OCI-LY3 (cell line): Measurements from ENCODE around the gene RHOBTB3.
A peak's percentile ranks its signal among the peaks of the same experiment; 100 is the strongest.

Experiments
- H2AFZ ChIP-seq: fragments of 200-600, 300-600 bp; shearing (Covaris generic); 2 replicates; pipeline ENCODE4 v1.6.0; 2014; ENCODE audit warnings: antibody characterized with exemption, low read depth, low read length
- H3K27ac ChIP-seq: fragments of 200-600, 300-600 bp; sonication (generic); 2 replicates; pipeline ENCODE4 v1.5.1; 2014; ENCODE audit warnings: mild to moderate bottlenecking, low read length, moderate library complexity, mixed read lengths
- H3K27me3 ChIP-seq: fragments of 200-600, 300-600 bp; sonication (generic); 2 replicates; pipeline ENCODE4 v1.6.1; 2014; ENCODE audit warnings: low read depth, low read length, mixed read lengths
- H3K36me3 ChIP-seq: fragments of 200-600, 300-600 bp; sonication (generic); replicated peaks from 2 replicates; pipeline ENCODE3; 2014; ENCODE audit warnings: low read depth, low read length, mixed read lengths
- H3K4me1 ChIP-seq: fragments of 300-600, 200-600 bp; sonication (generic); 2 replicates; pipeline ENCODE4 v1.6.1; 2014; ENCODE audit warnings: low read length, mixed read lengths
- H3K4me2 ChIP-seq: fragments of 200-600, 300-600 bp; sonication (generic); 2 replicates; pipeline ENCODE4 v1.6.1; 2014; ENCODE audit warnings: low read length, mixed read lengths
- H3K4me3 ChIP-seq: fragments of 300-600, 200-600 bp; sonication (generic); 2 replicates; pipeline ENCODE4 v1.5.1; 2014; ENCODE audit warnings: antibody characterized with exemption, mild to moderate bottlenecking, low read length, moderate library complexity
- H3K79me2 ChIP-seq: fragments of 300-600, 200-600 bp; shearing (Covaris generic); 2 replicates; pipeline ENCODE4 v1.6.1; 2014; ENCODE audit warnings: mild to moderate bottlenecking, low read length, mixed read lengths
- H3K9ac ChIP-seq: fragments of 300-600, 200-600 bp; shearing (Covaris generic); 2 replicates; pipeline ENCODE4 v1.6.0; 2014; ENCODE audit warnings: mild to moderate bottlenecking, low read length, moderate library complexity
- H3K9me3 ChIP-seq: fragments of 200-600, 300-600 bp; shearing (Covaris generic); 2 replicates; pipeline ENCODE4 v1.6.1; 2014; ENCODE audit warnings: low read length, mixed read lengths; ENCODE audit not compliant: insufficient read depth
- H4K20me1 ChIP-seq: fragments of 200-600, 300-600 bp; sonication (generic); 2 replicates; pipeline ENCODE4 v1.6.1; 2016; ENCODE audit warnings: low read length, mixed read lengths; ENCODE audit not compliant: insufficient read depth
- CTCF ChIP-seq: fragments of 200-600, 300-600 bp; sonication (generic); IDR thresholded peaks from 2 replicates; pipeline ENCODE4 v1.5.1; 2014; ENCODE audit warnings: antibody characterized with exemption, low read length, low read depth
- EZH2phosphoT487 ChIP-seq: fragments of 200-600 bp; shearing (Covaris generic); IDR thresholded peaks from 2 replicates; pipeline ENCODE4 v1.6.1; 2018; ENCODE audit warnings: antibody characterized with exemption, mixed run types, low read depth

RHOBTB3 gene

GRCh38 chr5:95728494-95729114 is 2.5 kb upstream of the RHOBTB3 start:
- Histone ChIP-seq H3K4me2 (no peak overlapping the region), H3K4me1 (peaks cover 29% of the 10 kb centered on the region)

GRCh38 chr5:95729115-95730010 is 1.8 kb upstream of the RHOBTB3 start:
- Histone ChIP-seq H3K4me3 (no peak overlapping the region), H3K27ac (no peak overlapping the region), H3K4me2 (no peak overlapping the region), H3K79me2 (no peaks in the 10 kb centered on the region), H3K4me1 (peaks cover 29% of the 10 kb centered on the region), H3K9me3 (no peaks in the 10 kb centered on the region), H2AFZ (no peak overlapping the region), H3K9ac (no peak overlapping the region), H3K36me3 (no peaks in the 10 kb centered on the region), H3K27me3 (no peaks in the 10 kb centered on the region), H4K20me1 (no peaks in the 10 kb centered on the region)
- TF ChIP-seq CTCF (no peak), EZH2phosphoT487 (no peak)

More at GRCh38 chr5:95728494-95729114, 2.5 kb upstream of the RHOBTB3 start:
- Histone ChIP-seq H2AFZ (no peak overlapping the region), H3K79me2 (no peaks in the 10 kb centered on the region), H4K20me1 (no peaks in the 10 kb centered on the region), H3K27ac (no peak overlapping the region), H3K27me3 (no peaks in the 10 kb centered on the region), H3K36me3 (no peaks in the 10 kb centered on the region), H3K9ac (no peak overlapping the region), H3K9me3 (no peaks in the 10 kb centered on the region), H3K4me3 (no peak overlapping the region)
- TF ChIP-seq CTCF, result no peak
- TF ChIP-seq EZH2phosphoT487, result no peak

GRCh38 chr5:95730011-95730700 is 980 bp upstream of the RHOBTB3 start:
- Histone ChIP-seq H2AFZ (peak overlapping the region; percentile 98), H3K27ac (no peak overlapping the region)

More at GRCh38 chr5:95730011-95730700, 980 bp upstream of the RHOBTB3 start:
- H3K9ac ChIP-seq, result peak overlapping the region; percentile 77
- H3K9me3 ChIP-seq, result no peaks in the 10 kb centered on the region
- no peaks in the 10 kb centered on the region for H3K27me3 ChIP-seq
- peaks cover 29% of the 10 kb centered on the region for H3K4me1 ChIP-seq
- H3K36me3 ChIP-seq, result no peaks in the 10 kb centered on the region
- peak overlapping the region; percentile 93 for H3K4me2 ChIP-seq
- H4K20me1 ChIP-seq, result no peaks in the 10 kb centered on the region
- peak overlapping the region; percentile 99 for H3K4me3 ChIP-seq
- TF ChIP-seq EZH2phosphoT487 (no peak), CTCF (no peak)
- no peaks in the 10 kb centered on the region for H3K79me2 ChIP-seq
